DOHH2 (cell line): ENCODE data around the gene PMS1.

ENCODE experiments used
- EZH2phosphoT487 ChIP-seq: fragments of 200-600 bp; sonication (generic); IDR thresholded peaks from 2 replicates; pipeline ENCODE4 v1.6.1; 2017; ENCODE audit warnings: borderline replicate concordance, mild to moderate bottlenecking, antibody characterized with exemption, low read length, moderate library complexity, mixed read lengths
- TF ChIP-seq, protein P1 (sequence below): fragments of 200-600 bp; sonication (generic); IDR thresholded peaks from one replicate; pipeline ENCODE4 v1.5.1; 2014; ENCODE audit warnings: antibody characterized with exemption, mild to moderate bottlenecking, low read depth, low read length; ENCODE audit not compliant: poor library complexity, severe bottlenecking

GRCh38 chr2:189797902-189798301 is 13.7 kb downstream of the PMS1 start:
- TF ChIP-seq, protein P1, sequence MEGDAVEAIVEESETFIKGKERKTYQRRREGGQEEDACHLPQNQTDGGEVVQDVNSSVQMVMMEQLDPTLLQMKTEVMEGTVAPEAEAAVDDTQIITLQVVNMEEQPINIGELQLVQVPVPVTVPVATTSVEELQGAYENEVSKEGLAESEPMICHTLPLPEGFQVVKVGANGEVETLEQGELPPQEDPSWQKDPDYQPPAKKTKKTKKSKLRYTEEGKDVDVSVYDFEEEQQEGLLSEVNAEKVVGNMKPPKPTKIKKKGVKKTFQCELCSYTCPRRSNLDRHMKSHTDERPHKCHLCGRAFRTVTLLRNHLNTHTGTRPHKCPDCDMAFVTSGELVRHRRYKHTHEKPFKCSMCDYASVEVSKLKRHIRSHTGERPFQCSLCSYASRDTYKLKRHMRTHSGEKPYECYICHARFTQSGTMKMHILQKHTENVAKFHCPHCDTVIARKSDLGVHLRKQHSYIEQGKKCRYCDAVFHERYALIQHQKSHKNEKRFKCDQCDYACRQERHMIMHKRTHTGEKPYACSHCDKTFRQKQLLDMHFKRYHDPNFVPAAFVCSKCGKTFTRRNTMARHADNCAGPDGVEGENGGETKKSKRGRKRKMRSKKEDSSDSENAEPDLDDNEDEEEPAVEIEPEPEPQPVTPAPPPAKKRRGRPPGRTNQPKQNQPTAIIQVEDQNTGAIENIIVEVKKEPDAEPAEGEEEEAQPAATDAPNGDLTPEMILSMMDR: no peak
- TF ChIP-seq EZH2phosphoT487: no peak
